Measurements from ENCODE around the gene CNTLN.

Gene CNTLN, protein sequence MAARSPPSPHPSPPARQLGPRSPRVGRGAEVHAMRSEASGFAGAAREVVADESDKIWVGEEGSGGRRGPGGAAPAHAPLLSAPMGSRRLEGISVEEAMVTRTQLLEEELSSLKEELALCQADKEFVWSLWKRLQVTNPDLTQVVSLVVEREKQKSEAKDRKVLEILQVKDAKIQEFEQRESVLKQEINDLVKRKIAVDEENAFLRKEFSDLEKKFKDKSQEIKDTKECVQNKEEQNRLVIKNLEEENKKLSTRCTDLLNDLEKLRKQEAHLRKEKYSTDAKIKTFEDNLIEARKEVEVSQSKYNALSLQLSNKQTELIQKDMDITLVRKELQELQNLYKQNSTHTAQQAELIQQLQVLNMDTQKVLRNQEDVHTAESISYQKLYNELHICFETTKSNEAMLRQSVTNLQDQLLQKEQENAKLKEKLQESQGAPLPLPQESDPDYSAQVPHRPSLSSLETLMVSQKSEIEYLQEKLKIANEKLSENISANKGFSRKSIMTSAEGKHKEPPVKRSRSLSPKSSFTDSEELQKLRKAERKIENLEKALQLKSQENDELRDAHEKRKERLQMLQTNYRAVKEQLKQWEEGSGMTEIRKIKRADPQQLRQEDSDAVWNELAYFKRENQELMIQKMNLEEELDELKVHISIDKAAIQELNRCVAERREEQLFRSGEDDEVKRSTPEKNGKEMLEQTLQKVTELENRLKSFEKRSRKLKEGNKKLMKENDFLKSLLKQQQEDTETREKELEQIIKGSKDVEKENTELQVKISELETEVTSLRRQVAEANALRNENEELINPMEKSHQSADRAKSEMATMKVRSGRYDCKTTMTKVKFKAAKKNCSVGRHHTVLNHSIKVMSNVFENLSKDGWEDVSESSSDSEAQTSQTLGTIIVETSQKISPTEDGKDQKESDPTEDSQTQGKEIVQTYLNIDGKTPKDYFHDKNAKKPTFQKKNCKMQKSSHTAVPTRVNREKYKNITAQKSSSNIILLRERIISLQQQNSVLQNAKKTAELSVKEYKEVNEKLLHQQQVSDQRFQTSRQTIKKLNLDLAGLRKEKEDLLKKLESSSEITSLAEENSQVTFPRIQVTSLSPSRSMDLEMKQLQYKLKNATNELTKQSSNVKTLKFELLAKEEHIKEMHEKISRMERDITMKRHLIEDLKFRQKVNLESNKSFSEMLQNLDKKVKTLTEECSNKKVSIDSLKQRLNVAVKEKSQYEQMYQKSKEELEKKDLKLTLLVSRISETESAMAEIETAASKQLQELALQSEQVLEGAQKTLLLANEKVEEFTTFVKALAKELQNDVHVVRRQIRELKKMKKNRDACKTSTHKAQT (N-terminal part only)

GRCh38 chr9:17134396-17135294, at the start of gene CNTLN:
Gene CNTLN (plus strand): TSS chr9:17135040. CDS start chr9:17135066, 26 bp downstream.
- no peaks in the 10 kb centered on the region for H3K9me3 ChIP-seq (ENCODE audit: control insufficient read depth, insufficient read depth, low read length)
- peaks cover 13% of the 10 kb centered on the region for H3K27me3 ChIP-seq (ENCODE audit: control insufficient read depth, insufficient read depth, low read length)
- H3K4me3 ChIP-seq (ENCODE audit: low read depth, low read length): peak within 1 kb of the TSS; percentile 92
- peak within 1 kb of the TSS; percentile 85 for H3K9ac ChIP-seq (ENCODE audit: low read depth, low read length)
- H3K27ac ChIP-seq (ENCODE audit: low read depth, low read length): peak within 1 kb of the TSS; percentile 67
- peaks cover 12% of the 10 kb centered on the region; the same call in 1 of the 2 replicates for H3K4me1 ChIP-seq (ENCODE audit: control insufficient read depth, insufficient read depth, low read length)
- no peaks in the 10 kb centered on the region; the same call in 1 of the 2 replicates for H3K36me3 ChIP-seq (ENCODE audit: control insufficient read depth, insufficient read depth, low read length)

GRCh38 chr9:17088566-17088965, 46.3 kb upstream of the CNTLN start:
- H3K27me3 ChIP-seq (ENCODE audit: control insufficient read depth, insufficient read depth, low read length): no peaks in the 10 kb centered on the region
- H3K9me3 ChIP-seq (ENCODE audit: control insufficient read depth, insufficient read depth, low read length): no peaks in the 10 kb centered on the region
- H3K36me3 ChIP-seq (ENCODE audit: control insufficient read depth, insufficient read depth, low read length): no peaks in the 10 kb centered on the region
- no peak overlapping the region for H3K9ac ChIP-seq (ENCODE audit: low read depth, low read length)
- H3K4me1 ChIP-seq (ENCODE audit: control insufficient read depth, insufficient read depth, low read length): no peaks in the 10 kb centered on the region
- no peak overlapping the region for H3K4me3 ChIP-seq (ENCODE audit: low read depth, low read length)
- H3K27ac ChIP-seq (ENCODE audit: low read depth, low read length): no peak overlapping the region

- H3K4me1 ChIP-seq (ENCODE audit: control insufficient read depth, insufficient read depth, low read length): no peaks in the 10 kb centered on the region
- no peaks in the 10 kb centered on the region for H3K36me3 ChIP-seq (ENCODE audit: control insufficient read depth, insufficient read depth, low read length)
- no peak overlapping the region for H3K9ac ChIP-seq (ENCODE audit: low read depth, low read length)
- H3K27ac ChIP-seq (ENCODE audit: low read depth, low read length): no peak overlapping the region
- H3K27me3 ChIP-seq (ENCODE audit: control insufficient read depth, insufficient read depth, low read length): no peaks in the 10 kb centered on the region
- H3K9me3 ChIP-seq (ENCODE audit: control insufficient read depth, insufficient read depth, low read length): no peaks in the 10 kb centered on the region
- H3K4me3 ChIP-seq (ENCODE audit: low read depth, low read length): no peak overlapping the region
Observed at GRCh38 chr9:17090041-17090440, 44.8 kb upstream of the CNTLN start.

- H3K9ac ChIP-seq (ENCODE audit: low read depth, low read length): no peak overlapping the region
- no peaks in the 10 kb centered on the region for H3K36me3 ChIP-seq (ENCODE audit: control insufficient read depth, insufficient read depth, low read length)
- no peak overlapping the region for H3K4me3 ChIP-seq (ENCODE audit: low read depth, low read length)
- no peaks in the 10 kb centered on the region for H3K27me3 ChIP-seq (ENCODE audit: control insufficient read depth, insufficient read depth, low read length)
- H3K9me3 ChIP-seq (ENCODE audit: control insufficient read depth, insufficient read depth, low read length): no peaks in the 10 kb centered on the region
- no peak overlapping the region for H3K27ac ChIP-seq (ENCODE audit: low read depth, low read length)
- peaks cover 7% of the 10 kb centered on the region for H3K4me1 ChIP-seq (ENCODE audit: control insufficient read depth, insufficient read depth, low read length)
Observed at GRCh38 chr9:17116400-17116837, 18.4 kb upstream of the CNTLN start.

- Histone ChIP-seq H3K27ac (ENCODE audit: low read depth, low read length) (no peak overlapping the region), H3K4me1 (ENCODE audit: control insufficient read depth, insufficient read depth, low read length) (peaks cover 10% of the 10 kb centered on the region), H3K9me3 (ENCODE audit: control insufficient read depth, insufficient read depth, low read length) (no peaks in the 10 kb centered on the region), H3K9ac (ENCODE audit: low read depth, low read length) (no peak overlapping the region), H3K36me3 (ENCODE audit: control insufficient read depth, insufficient read depth, low read length) (no peaks in the 10 kb centered on the region), H3K4me3 (ENCODE audit: low read depth, low read length) (no peak overlapping the region), H3K27me3 (ENCODE audit: control insufficient read depth, insufficient read depth, low read length) (no peaks in the 10 kb centered on the region)
Observed at GRCh38 chr9:17117372-17117771, 17.5 kb upstream of the CNTLN start.

DNA sequence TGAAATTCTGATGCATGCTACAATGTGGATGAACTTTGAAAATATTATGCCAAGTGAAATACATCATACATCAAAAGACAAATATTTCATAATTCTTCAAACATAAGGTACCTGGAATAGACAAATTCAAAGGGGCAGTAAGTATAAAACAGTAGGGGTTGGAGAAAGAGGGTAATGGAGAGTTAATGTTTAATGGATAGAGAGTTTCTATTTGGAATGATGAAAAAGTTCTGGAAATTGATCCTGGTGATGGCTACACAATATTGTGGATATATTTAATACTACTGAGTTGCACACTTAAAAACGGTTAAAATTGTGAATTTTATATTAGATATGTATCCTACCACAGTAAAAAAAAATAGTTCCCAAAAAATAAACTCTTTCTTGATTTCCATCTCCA, 14.6 kb upstream of the CNTLN start:
- peaks cover 10% of the 10 kb centered on the region for H3K4me1 ChIP-seq (ENCODE audit: control insufficient read depth, insufficient read depth, low read length)
- no peak overlapping the region for H3K4me3 ChIP-seq (ENCODE audit: low read depth, low read length)
- H3K36me3 ChIP-seq (ENCODE audit: control insufficient read depth, insufficient read depth, low read length): no peaks in the 10 kb centered on the region
- no peak overlapping the region for H3K27ac ChIP-seq (ENCODE audit: low read depth, low read length)
- H3K9ac ChIP-seq (ENCODE audit: low read depth, low read length): no peak overlapping the region
- H3K9me3 ChIP-seq (ENCODE audit: control insufficient read depth, insufficient read depth, low read length): no peaks in the 10 kb centered on the region
- H3K27me3 ChIP-seq (ENCODE audit: control insufficient read depth, insufficient read depth, low read length): no peaks in the 10 kb centered on the region

DNA sequence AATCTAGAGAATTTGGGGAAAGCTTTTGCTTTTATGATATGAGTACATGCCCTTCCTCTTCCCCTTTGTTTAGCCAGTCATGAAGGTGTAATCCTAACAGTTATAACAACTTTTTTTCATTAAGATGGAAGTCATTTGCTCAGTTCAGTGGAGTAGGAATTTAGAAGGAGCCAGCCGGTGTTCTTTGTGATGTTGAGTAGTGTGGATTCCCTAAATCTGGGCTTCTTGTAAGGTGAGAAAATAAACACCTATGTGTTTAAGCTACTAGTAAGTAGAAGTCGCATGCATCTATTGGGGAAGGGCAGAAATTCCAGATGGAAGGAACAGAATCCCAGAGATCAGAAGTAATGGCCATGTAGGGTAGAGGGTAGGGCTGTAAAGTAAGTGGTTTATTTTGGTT, 13.6 kb upstream of the CNTLN start:
- H3K4me3 ChIP-seq (ENCODE audit: low read depth, low read length): no peak overlapping the region
- H3K4me1 ChIP-seq (ENCODE audit: control insufficient read depth, insufficient read depth, low read length): peaks cover 10% of the 10 kb centered on the region
- no peaks in the 10 kb centered on the region for H3K36me3 ChIP-seq (ENCODE audit: control insufficient read depth, insufficient read depth, low read length)
- H3K27me3 ChIP-seq (ENCODE audit: control insufficient read depth, insufficient read depth, low read length): no peaks in the 10 kb centered on the region
- H3K9ac ChIP-seq (ENCODE audit: low read depth, low read length): no peak overlapping the region
- no peaks in the 10 kb centered on the region for H3K9me3 ChIP-seq (ENCODE audit: control insufficient read depth, insufficient read depth, low read length)
- no peak overlapping the region for H3K27ac ChIP-seq (ENCODE audit: low read depth, low read length)

DNA sequence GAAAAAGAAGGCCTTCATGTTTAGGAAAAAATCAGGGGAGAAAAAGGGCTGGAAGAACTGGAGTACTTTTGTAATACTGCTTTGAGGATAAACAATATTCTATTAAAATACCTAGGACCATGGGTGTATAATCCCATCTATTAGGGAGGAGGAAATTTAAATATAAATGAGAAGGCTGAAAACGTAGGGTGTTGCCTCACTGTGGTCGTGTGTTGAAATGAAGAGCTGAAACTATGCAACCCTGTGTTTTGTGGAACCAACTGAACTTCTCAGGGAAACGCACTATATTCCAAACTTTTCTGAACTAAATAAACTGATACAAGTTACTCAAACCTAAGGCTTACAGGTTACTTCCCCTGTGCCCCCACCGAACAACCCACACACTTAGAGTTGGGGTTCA, 4.5 kb upstream of the CNTLN start:
- Histone ChIP-seq H3K27ac (ENCODE audit: low read depth, low read length) (no peak overlapping the region), H3K9me3 (ENCODE audit: control insufficient read depth, insufficient read depth, low read length) (no peaks in the 10 kb centered on the region), H3K27me3 (ENCODE audit: control insufficient read depth, insufficient read depth, low read length) (peaks cover 13% of the 10 kb centered on the region), H3K4me3 (ENCODE audit: low read depth, low read length) (no peak overlapping the region), H3K36me3 (ENCODE audit: control insufficient read depth, insufficient read depth, low read length) (no peaks in the 10 kb centered on the region), H3K9ac (ENCODE audit: low read depth, low read length) (no peak overlapping the region), H3K4me1 (ENCODE audit: control insufficient read depth, insufficient read depth, low read length) (0 out of 2 replicates have a peak, but pooled peaks cover 12% of the 10 kb centered on the region)

GRCh38 chr9:17130725-17131124, 4.1 kb upstream of the CNTLN start:
- H3K9ac ChIP-seq (ENCODE audit: low read depth, low read length): no peak overlapping the region

GRCh38 chr9:17131494-17131893, 3.3 kb upstream of the CNTLN start:
- Histone ChIP-seq H3K4me1 (ENCODE audit: control insufficient read depth, insufficient read depth, low read length) (peaks cover 12% of the 10 kb centered on the region; the same call in 1 of the 2 replicates), H3K4me3 (ENCODE audit: low read depth, low read length) (no peak overlapping the region), H3K27me3 (ENCODE audit: control insufficient read depth, insufficient read depth, low read length) (peaks cover 13% of the 10 kb centered on the region), H3K9ac (ENCODE audit: low read depth, low read length) (no peak overlapping the region), H3K9me3 (ENCODE audit: control insufficient read depth, insufficient read depth, low read length) (no peaks in the 10 kb centered on the region), H3K36me3 (ENCODE audit: control insufficient read depth, insufficient read depth, low read length) (no peaks in the 10 kb centered on the region), H3K27ac (ENCODE audit: low read depth, low read length) (no peak overlapping the region)

More at GRCh38 chr9:17130725-17131124, 4.1 kb upstream of the CNTLN start:
- Histone ChIP-seq H3K4me1 (ENCODE audit: control insufficient read depth, insufficient read depth, low read length) (0 out of 2 replicates have a peak, but pooled peaks cover 12% of the 10 kb centered on the region), H3K27ac (ENCODE audit: low read depth, low read length) (no peak overlapping the region), H3K27me3 (ENCODE audit: control insufficient read depth, insufficient read depth, low read length) (peaks cover 13% of the 10 kb centered on the region), H3K36me3 (ENCODE audit: control insufficient read depth, insufficient read depth, low read length) (no peaks in the 10 kb centered on the region), H3K9me3 (ENCODE audit: control insufficient read depth, insufficient read depth, low read length) (no peaks in the 10 kb centered on the region), H3K4me3 (ENCODE audit: low read depth, low read length) (no peak overlapping the region)
